Upper lobe of left lung (tissue), 6 donors: ENCODE measurements around the gene HOXA6. TPM values are rescaled to one million over a fixed set of nuclear protein-coding genes. Genes with fewer than 3 reads are reported as not detected.
A peak's percentile ranks its signal among the peaks of the same experiment; 100 is the strongest.

Experiments
- ATAC-seq, 2 donors: fragments of 200-7000 bp; cut with Tn5 transposase; one replicate each; pipeline ENCODE4 v1.9.1; 2022; ENCODE audit warnings: mild to moderate bottlenecking in 2 of 2, moderate library complexity in 2 of 2; ENCODE audit not compliant: low FRiP score in 2 of 2
- DNase-seq, 2 donors: peaks; one replicate each; pipeline ENCODE4 v3.0.0-alpha.2; 2019 to 2020
- H3K27ac ChIP-seq, 4 donors: fragments of 200-600 bp; sonication (generic); one replicate each; pipeline ENCODE4 v1.5.1; 2016 to 2019
- H3K27me3 ChIP-seq, 4 donors: fragments of 200-600 bp; sonication (generic); one replicate each; pipeline ENCODE4 v1.5.1; 2017 to 2019
- H3K36me3 ChIP-seq, 4 donors: fragments of 200-600 bp; sonication (generic); one replicate each; pipeline ENCODE4 v1.5.1; 2016 to 2019
- H3K4me1 ChIP-seq, 4 donors: fragments of 200-600 bp; sonication (generic); one replicate each; pipeline ENCODE4 v1.5.1; 2018 to 2019
- H3K4me3 ChIP-seq, 4 donors: fragments of 200-600 bp; sonication (generic); one replicate each; pipeline ENCODE4 v1.5.1; 2017 to 2019; ENCODE audit warnings: mild to moderate bottlenecking in 2 of 4, moderate library complexity in 1 of 4
- H3K9me3 ChIP-seq, 4 donors: fragments of 200-600 bp; sonication (generic); one replicate each; pipeline ENCODE4 v1.5.1; 2018 to 2019
- EP300 ChIP-seq, 4 donors: sonication (generic); formaldehyde crosslinking; IDR thresholded peaks; one replicate each; pipeline ENCODE4 v1.5.1; 2017; ENCODE audit warnings: antibody characterized with exemption in 4 of 4, control low read depth in 2 of 4
- POLR2A ChIP-seq, 4 donors: fragments of 450-650 bp; IDR thresholded peaks; one replicate each; pipeline ENCODE4 v1.5.1; 2016 to 2017; ENCODE audit warnings: antibody characterized with exemption in 4 of 4, mild to moderate bottlenecking in 2 of 4
- POLR2AphosphoS5 ChIP-seq, 2 donors: sonication (generic); formaldehyde crosslinking; IDR thresholded peaks; one replicate each; pipeline ENCODE4 v1.5.1; 2017; ENCODE audit warnings: antibody characterized with exemption in 2 of 2
- WGBS, 2 donors: methylation state at CpG; one replicate each; pipeline ENCODE4 v1.1.5; 2017 to 2018; 5-methylcytosine and 5-hydroxymethylcytosine counted together
- total RNA-seq, 6 donors: library from RNA; depleted of rRNA in 4 of 6; stranded (reverse); fragments of >200 nt in 4 of 6; gene quantifications; one replicate each; pipeline versions ENCODE4 v1.1.0 to v1.2.1, GENCODE V29; 2016 to 2021
- TF ChIP-seq, protein P1 (sequence below), 6 experiments: fragments of 450-650 bp in 4 of 6; fragments of 200-600 bp in 2 of 6; sonication (generic) in 2 of 6; IDR thresholded peaks; one replicate each; pipeline ENCODE4 v1.5.1; 2016 to 2019; ENCODE audit warnings: antibody characterized with exemption in 6 of 6
- donor health status: DM: no; HTN: no; CAD: no; lungs with moderate emphysema.
- donor health status: DM: no; HTN: yes; CAD: no; lungs with severe emphysema.

The HOXA6 gene
- total RNA-seq, 6 donors from 2014 or later: 0.61 to 8.4 (median 4.0) TPM; not detected in 1

DNA sequence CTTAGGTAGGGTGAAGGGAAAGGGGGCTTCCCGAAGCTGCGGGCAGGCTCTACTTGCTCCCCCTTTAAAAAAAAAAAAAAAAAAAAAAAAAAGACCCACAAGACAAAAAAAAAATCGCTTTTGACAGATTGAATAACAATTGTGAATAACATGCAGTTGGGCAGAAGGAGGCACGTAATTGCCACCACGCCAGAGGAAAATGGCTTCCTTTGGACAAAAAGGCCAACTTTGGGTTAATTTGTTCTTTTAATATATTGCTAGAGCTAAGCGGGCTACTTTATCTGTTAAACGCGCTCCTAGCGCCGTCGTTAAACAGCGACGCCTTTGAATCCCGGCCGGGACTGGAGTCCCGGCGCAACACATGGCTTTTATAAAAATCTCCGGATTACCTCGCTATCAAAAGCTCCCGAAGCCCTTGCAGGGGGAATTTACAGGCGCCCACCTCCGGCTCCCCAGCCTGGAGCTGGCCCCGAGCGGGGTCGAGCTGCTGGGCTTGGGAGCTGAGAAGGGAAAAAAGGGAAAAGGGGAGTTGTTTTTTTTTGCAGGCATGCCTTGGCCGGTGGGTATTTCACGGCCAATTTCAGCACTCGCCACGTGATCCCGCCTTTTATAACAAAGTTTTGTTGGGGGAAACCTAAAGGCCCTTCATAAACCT, 36.2 kb upstream of the HOXA6 start:
- no peak for TF ChIP-seq POLR2A (IDR thresholded peaks at IDR 0.05)
- TF ChIP-seq POLR2AphosphoS5 (IDR thresholded peaks at IDR 0.05): no peak
- TF ChIP-seq EP300 (IDR thresholded peaks at IDR 0.05): no peak
- TF ChIP-seq, protein P1, sequence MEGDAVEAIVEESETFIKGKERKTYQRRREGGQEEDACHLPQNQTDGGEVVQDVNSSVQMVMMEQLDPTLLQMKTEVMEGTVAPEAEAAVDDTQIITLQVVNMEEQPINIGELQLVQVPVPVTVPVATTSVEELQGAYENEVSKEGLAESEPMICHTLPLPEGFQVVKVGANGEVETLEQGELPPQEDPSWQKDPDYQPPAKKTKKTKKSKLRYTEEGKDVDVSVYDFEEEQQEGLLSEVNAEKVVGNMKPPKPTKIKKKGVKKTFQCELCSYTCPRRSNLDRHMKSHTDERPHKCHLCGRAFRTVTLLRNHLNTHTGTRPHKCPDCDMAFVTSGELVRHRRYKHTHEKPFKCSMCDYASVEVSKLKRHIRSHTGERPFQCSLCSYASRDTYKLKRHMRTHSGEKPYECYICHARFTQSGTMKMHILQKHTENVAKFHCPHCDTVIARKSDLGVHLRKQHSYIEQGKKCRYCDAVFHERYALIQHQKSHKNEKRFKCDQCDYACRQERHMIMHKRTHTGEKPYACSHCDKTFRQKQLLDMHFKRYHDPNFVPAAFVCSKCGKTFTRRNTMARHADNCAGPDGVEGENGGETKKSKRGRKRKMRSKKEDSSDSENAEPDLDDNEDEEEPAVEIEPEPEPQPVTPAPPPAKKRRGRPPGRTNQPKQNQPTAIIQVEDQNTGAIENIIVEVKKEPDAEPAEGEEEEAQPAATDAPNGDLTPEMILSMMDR (IDR thresholded peaks at IDR 0.05): no peak
- Histone ChIP-seq H3K4me1 (peaks cover 42 to 54% (median 42%) of the 10 kb centered on the region in 4 donors), H3K27me3 (peaks cover 3 to 91% (median 66%) of the 10 kb centered on the region in 4 donors), H3K4me3 (peak overlapping the region in 3 of 4 donors; percentile 21 to 43 (median 40)), H3K36me3 (no peaks in the 10 kb centered on the region), H3K27ac (no peak overlapping the region), H3K9me3 (no peaks in the 10 kb centered on the region)
- ATAC-seq (no peak), DNase-seq (no peak)
- 5 to 10% methylated on average over 30 of the region's 30 CpGs for WGBS, 2 donors

DNA sequence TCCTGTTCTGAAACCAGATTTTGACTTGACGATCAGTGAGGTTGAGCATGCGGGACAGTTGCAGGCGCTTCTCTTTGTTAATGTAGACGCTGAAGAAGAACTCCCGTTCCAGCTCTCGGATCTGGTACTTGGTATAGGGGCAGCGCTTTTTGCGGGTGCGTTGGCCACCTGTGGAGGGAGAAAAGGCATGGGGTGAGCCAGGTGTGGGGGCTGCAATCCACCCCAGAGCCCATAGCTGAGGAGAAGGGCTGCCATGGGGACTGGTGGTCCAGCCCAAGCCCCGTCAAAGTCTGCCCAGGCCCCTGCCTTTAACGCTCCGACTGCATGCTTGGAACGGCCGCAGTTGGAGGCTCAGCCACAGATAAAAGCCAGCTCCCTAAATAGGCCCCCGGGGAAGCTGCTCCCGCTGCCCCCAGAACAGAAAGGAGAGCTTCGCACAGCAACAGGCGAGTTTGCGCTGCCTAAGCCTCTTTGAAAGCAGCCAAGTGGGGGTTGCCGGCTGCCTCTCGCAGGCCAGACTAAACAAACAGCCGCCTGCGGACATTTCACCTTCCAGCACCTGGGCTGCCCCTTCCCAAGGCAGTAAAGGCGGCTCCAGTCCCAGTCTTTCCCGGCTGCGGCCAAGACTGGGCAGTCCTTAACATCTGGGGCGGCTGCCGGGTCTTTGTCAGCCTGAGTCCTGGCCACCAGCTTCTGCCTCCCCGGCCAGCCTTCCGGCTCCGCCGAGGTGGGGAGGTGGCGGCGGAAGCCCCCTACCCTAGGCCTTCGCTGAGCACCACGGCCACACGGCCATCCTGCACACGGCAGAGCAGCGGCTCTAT, 35.5 kb upstream of the HOXA6 start:
- no peaks in the 10 kb centered on the region for H3K36me3 ChIP-seq
- no peak for ATAC-seq
- H3K27ac ChIP-seq: no peak overlapping the region
- peaks cover 35 to 46% (median 35%) of the 10 kb centered on the region in 4 donors for H3K4me1 ChIP-seq
- TF ChIP-seq POLR2A (IDR thresholded peaks at IDR 0.05) (no peak), EP300 (IDR thresholded peaks at IDR 0.05) (no peak), POLR2AphosphoS5 (IDR thresholded peaks at IDR 0.05) (no peak)
- no peak overlapping the region for H3K4me3 ChIP-seq
- no peaks in the 10 kb centered on the region for H3K9me3 ChIP-seq
- WGBS, 2 donors: 13 to 18% methylated on average over 19 to 39 of the region's 39 CpGs
- DNase-seq: peak in 1 of 2 donors; percentile 52
- H3K27me3 ChIP-seq: peaks cover 0 to 91% (median 61%) of the 10 kb centered on the region in 4 donors

DNA sequence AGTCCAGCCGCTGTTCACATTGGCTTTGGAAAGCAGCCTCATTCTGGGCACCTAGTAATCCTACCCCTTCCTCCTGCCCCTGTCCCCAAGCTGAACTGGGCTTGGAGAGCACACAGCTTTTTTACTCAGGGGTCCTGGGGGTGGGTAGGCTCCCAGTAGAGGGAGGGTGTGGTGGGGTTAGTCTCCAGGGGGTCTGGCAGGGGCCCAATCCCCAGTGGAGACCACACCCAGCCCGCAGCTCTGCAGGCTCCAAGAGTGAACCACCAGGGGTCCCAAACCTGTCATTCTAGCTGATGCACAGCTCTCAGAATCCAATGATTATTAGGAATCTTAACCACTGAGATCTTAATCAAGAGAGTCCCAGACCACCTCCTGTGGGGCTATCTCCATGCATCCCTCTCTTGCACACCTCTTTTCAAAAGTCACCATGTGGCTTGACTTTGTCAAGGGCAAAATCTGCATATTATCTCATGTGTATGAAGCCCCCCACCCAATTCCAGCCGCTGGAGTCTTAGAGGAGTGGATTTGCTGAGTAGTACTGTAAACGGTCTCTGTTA, 34.8 kb upstream of the HOXA6 start:
- DNase-seq: no peak
- Histone ChIP-seq H3K27me3 (peaks cover 0 to 90% (median 56%) of the 10 kb centered on the region in 4 donors), H3K36me3 (no peaks in the 10 kb centered on the region), H3K9me3 (no peaks in the 10 kb centered on the region), H3K4me1 (peaks cover 29 to 41% (median 31%) of the 10 kb centered on the region in 4 donors), H3K27ac (no peak overlapping the region), H3K4me3 (no peak overlapping the region)
- TF ChIP-seq POLR2AphosphoS5 (IDR thresholded peaks at IDR 0.05): no peak
- TF ChIP-seq, protein P1 (IDR thresholded peaks at IDR 0.05): no peak
- TF ChIP-seq EP300 (IDR thresholded peaks at IDR 0.05): no peak
- no peak for TF ChIP-seq POLR2A (IDR thresholded peaks at IDR 0.05)
- 21 to 32% methylated on average over 4 of the region's 4 CpGs for WGBS, 2 donors
- ATAC-seq: no peak

DNA sequence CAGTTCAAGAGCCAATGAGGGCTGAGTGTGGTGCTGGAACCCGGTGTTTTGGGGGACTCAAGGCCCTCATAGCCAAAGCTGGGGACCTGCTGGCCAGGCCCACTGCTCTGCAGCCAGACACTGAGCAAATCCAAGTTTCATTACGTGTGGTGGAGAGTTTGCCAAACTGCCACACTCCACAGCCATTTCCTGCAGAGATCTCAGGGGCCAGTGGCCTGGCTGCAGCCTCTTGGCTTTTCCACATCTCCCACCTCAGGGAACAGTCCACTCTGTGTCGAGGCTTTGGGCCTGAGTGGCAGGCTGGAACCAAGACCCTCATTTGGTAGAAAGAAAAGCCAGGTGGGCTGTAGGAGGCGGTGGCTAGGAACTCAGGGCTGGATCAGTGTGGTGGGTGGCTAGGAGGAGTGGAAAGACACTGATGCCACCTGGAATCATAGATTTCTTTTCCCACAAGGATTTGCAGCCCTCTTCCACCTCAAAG, 34.3 kb upstream of the HOXA6 start:
- ATAC-seq: no peak
- 50 to 51% methylated on average over 4 of the region's 4 CpGs for WGBS, 2 donors
- Histone ChIP-seq H3K27me3 (peaks cover 0 to 91% (median 56%) of the 10 kb centered on the region in 4 donors), H3K27ac (no peak overlapping the region), H3K4me1 (peaks cover 29 to 41% (median 31%) of the 10 kb centered on the region in 4 donors), H3K36me3 (no peaks in the 10 kb centered on the region), H3K9me3 (no peaks in the 10 kb centered on the region), H3K4me3 (no peak overlapping the region)
- DNase-seq: no peak
- TF ChIP-seq POLR2AphosphoS5 (IDR thresholded peaks at IDR 0.05) (no peak), POLR2A (IDR thresholded peaks at IDR 0.05) (no peak), EP300 (IDR thresholded peaks at IDR 0.05) (no peak)
- TF ChIP-seq, protein P1 (IDR thresholded peaks at IDR 0.05): no peak
